Activated CD4-positive, CD25-positive, alpha-beta regulatory T cell treated with anti-CD3 and anti-CD28 coated beads, Interleukin-2, amount 50 U/mL, for 16 hours (primary cell): Measurements from ENCODE around the gene RGS7.

Source experiments
- DNase-seq: peaks from one replicate; pipeline ENCODE4 v3.0.0-alpha.2; 2020; ENCODE audit warnings: low read depth, low spot score

Gene RGS7

DNA sequence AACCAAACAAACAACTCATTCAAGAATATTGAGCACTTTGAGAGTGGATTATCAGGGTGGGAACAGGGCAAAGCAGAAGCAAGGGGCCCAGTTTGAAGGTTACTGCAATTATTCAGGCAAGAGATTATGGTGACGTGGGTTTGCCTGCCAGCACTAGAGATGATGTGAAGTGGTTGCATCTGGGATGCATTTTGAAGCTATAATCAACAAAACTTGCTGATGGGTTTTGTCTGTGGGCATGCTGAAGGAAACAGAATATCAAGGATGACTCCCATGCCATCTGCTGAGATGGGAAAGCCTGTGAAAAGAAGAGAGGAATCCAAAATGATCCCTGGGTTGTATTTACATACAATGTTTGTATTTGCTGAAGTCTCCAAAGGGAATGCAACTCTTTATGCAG lies 520.7 kb downstream of the RGS7 start:
- no peak for DNase-seq

DNA sequence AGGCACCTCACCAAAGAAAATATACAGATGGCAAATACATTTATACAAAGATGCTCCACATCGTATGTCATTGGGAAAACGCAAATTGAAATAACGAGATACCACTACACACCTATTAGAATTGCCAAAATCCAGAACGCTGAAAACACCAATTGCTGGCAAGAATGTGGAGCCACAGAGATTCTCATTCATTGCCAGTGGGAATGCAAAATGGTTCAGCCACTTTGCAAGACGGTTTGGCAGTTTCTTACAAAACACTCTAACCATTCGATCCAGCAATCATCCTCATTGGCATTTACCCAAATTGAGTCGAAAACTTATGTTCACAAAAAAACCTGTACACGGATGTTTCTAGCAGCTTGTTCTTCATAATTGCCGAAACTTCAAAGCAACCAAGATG lies 521.7 kb downstream of the RGS7 start:
- DNase-seq, result no peak

DNA sequence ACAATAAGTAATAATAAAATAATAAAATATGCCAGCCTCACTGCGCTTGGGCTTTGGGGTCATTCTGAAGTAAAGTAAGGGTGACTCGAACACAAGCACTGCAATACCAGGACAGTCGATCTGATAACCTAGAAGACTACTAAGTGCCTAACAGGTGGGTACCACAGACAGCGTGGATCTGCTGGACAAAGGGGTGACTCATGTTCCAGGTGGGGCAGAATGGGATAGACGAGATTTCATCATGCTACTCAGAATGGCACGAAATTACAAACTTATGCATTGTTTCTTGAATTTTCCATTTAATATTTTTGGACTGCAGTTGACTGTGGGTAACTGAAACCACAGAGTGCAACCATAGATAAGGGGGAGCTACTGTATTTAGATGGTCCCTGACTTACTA lies 523.9 kb downstream of the RGS7 start:
- no peak for DNase-seq

DNA sequence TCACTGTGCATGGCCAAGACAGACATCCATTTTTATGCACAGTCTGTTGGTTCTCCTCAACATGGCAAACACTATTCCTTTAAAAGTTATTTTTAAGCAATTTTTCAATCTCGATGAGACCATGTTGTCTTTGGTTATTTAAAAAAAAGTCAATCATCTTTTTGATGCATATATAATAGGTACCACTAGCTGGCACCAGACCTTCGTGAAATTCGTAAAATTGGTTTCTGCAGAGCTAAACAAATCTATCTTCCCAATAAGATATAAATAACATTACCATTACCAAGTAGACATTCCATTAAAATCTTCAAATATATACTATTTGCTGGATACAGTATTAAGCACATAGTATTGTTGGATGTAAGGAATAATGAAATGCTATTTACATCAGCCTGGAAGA lies 525.1 kb downstream of the RGS7 start:
- no peak for DNase-seq

DNA sequence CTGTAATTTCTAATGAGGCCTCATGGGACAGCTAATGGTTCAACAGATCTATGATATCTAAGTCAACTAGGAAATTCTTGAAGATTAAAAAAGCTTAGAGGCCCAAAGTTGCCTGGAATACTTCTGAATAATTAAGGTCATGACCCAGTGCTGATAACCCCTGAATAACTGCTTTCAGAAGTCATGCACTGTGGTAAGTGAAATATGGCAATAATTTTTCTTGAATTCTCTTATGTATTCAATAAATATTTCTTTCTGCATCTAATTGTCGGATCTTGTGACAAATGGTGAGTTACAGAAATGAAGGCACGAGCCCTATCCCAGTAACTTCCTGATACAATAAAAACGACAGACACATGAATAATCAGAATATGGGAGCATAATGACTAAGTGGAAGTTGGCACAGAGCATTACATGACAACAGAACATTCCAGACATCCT lies 525.8 kb downstream of the RGS7 start:
- no peak for DNase-seq

DNA sequence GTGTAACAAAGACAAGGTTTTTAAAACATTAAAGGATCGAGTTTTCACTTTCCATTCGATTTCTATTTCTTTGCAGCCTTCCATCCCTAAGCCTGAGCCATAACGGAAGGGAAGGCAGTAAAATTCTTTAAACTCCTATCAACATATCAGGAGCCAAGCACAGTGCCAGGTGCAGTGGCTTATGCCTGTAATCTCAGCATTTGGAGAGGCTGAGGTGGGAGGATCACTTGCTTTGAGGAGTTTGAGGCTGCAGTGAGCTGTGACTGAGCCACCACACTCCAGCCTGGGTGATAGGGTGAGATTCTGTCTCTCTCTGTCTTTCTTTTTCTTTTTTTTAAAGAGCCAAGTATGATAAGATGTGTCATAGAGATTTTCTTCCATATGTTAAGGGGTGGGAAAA lies 527.5 kb downstream of the RGS7 start:
- DNase-seq, result no peak

DNA sequence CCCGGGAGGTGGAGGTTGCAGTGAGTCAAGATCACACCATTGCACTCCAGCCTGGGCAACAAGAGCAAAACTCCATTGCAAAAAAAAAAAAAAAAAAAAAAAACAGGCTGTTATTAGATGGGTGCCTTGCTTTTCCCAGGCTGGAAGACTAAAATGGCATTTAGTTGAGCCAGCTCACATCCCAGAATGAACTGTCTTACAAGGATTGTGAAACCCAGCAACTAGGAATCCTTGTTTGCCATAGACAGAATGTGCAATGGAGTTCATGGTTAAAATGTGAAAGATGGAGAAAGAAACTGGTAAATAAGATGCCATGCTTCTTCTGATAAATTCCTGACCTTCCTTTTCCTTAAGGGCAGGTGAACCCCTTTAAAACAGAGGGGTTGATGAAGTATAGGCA lies 529.2 kb downstream of the RGS7 start:
- DNase-seq, result no peak

DNA sequence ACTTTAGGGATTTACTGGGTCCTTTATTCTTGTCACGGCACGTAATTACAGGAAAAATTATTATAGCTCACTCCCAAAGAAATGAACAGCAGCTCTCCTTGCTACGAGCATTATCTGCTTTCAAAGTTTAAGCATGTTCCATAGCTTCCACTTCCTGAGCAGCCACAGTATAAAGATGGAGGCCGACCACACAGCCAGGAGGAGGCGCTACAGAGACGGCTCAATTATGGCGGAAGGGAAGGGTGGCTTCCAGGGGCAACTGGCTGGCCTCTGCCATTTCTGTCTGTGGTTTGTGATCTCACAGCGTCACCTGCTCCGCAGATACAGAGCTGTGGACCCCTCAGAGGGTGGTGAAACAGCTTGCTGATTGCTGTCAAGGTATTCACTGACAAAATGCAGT lies 532.8 kb downstream of the RGS7 start:
- no peak for DNase-seq

DNA sequence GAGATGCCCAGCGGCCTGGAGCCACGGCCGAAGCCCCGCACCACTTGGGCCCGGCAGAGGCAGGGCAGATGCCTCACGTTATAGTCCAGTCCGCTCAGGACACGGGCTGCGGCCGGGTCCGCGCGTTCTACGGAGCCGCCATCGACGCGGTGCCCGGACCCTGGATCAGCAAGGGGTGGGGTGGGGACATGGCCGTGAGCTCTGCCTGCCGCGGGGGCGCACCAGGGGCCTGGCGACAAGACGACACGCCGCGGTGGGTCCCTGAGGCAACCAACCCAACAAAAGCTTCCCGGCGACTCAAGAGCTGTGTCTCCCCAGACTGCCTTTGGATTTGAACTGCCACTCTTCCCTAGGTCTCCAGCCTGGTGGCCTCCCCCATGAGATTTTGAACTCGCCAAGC lies 533.6 kb downstream of the RGS7 start:
- DNase-seq, result no peak

DNA sequence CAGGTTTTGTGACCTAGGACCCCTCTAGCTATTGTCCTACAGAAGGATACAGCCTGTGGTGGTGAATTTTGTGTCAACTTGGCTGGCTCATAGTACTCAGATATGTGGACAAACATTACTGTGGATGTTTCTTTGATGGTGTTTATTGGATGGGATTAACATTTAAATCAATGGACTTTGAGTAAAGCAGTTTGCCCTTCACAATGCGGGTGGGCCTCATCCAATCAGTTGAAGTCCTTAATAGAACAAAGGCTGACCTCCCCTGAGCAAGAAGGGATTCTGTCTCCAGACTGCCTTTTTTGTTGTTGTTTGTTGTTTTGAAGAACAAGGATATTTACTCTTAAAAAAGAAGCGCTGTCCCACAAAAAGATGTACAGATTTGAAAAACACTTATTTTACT lies 535.1 kb downstream of the RGS7 start:
- DNase-seq, result no peak

DNA sequence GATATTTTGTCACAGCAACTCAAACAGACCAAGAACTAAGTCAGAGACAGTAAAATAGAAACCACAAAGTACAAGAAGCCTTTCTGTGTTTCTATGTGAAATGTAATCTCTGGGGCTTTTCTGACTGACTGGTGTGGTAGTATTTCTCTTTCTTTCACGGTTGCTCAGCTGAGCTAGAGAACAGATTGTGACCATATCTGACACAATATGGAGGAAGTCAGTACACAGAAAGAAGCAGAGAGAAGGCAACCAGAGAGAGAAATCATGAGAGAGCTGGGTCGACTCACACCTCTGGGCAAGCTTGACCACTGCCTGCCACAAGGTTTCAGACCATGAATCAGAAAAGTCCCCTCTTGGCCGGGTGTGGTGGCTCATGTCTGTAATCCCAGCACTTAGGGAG lies 536.2 kb downstream of the RGS7 start:
- no peak for DNase-seq

DNA sequence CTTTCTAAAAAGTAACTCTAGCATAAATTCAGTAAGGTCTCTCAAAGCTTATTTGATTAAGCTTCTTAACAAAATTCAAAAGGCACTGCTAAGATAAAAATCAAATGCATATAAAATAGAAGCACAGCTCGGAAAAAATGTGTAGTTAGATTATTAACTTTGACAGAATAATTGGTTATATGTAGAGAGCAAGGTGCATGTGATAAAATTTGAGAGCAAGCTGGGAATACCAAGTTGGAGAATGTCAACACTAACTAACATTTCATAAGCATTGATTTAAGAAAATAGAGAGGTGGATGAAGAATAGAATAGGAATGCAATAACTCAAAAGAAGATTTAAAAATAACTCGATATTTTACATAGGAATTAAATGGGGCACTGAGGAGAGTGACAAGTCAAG lies 540.5 kb downstream of the RGS7 start:
- no peak for DNase-seq

DNA sequence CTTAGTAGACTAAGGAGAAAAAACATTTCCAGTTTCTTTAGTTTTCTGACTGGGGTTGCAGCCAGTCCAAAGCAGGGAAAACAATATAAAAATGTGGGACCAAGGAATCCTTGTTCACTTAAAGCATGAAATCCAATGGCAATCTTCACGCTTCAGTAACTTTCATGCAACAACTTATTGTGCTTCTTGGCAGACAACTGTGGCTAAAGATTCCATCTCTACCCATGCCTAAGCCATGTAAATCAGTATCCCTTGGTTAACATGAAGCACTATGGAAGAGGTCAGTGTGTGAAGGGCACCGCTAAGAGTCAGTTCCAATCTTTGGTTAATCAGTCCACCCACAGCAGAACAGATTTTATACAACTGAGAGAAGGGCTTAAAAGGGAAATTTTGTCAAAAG lies 543.3 kb downstream of the RGS7 start:
- DNase-seq, result no peak

DNA sequence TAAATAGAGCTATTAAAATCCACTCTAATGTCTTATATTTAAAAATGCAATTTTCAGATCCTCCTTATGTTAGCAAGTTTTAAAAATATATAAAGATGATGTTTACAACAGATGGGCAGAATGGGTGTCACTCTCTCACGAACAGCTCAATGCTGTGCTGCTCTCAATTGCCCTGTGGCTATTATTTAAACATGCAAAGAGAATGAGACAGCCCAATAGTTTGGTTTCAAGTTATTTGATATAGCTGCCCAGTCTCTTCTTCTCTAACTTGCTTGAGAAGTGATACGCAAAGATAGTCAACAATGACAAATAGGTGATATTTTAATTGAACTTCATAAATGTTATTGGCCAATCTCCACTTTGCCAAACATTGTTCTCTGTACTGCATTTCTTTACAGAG lies 545.7 kb downstream of the RGS7 start:
- DNase-seq, result no peak

DNA sequence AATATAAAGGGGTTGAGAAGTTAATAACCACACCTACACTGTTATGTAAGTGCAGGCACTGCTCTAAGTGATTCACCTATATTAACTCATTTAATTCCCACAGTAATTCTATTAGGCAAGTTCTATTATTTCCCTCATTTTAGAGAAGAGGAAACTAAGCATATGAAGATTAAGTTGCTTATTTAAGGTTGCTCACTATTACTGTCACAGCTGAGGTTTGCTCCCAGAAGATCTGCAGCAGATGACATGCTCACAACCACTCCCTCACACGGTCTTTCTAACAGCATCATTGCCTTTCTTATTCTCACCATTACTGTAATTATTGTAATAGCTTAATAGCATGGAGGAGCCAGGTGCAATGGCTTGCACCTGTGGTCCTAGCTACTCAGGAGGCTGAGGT lies 548.6 kb downstream of the RGS7 start:
- DNase-seq, result no peak

DNA sequence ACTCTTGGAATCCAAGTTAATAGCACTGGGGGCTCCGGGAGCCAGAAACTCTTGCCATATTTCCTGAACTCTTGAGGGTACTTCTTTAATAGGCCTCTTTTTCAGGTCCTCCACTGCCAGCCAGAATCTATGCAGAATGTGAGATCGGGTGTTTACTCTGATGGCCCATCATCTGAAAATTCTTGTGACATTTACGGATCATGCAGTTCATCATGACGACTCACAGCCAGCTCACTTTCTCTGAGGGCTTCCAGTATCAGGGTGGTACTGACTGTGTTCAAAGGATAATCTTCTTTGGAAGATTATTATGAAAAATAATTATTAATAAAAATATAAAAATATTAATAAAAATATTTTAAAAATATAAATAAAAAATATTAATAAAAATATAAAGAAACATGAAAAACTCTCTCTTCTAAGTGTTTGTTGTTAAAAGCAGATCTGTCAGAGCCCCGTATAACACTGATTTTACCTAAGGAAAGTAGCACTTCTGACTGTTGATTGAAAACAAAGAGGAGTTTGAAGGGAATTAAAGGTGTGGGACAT lies 550.7 kb downstream of the RGS7 start:
- DNase-seq, result no peak

DNA sequence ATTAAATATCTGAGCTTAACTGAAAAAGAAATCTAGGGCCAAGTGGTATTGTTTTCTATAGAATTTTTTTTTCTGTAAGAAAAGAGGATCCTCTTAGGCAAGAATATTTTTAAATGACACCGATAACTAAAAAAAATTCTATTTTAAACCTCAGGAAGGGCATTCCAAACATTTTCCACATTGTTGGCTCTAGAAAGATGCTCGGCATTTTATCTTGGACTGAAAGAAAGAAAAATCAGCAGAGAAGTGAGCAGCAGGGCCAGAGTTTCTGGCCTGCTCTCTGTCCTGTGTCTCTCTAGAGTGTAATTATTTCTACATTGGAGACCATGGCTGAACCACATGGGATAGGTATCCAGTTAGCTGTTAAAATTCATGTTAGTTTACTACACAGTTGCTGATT lies 552.5 kb downstream of the RGS7 start:
- no peak for DNase-seq

DNA sequence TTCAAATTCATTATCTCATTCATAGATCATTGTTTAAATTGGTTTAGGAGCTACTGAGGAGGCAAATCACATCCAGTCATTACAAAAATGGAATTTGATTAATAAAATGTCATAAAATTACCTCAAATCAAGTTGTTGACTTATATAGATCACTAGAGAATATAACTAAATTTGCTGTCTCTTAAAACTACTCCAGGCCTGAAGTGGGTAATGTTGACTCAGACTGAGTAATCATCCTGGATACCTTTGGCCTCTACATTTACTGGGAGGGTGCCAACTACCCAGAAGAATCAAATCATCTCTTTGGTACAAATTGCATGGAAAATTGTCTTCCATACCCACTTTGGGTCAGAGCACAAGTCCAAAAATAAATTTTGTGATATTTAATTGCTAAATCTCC lies 553.9 kb downstream of the RGS7 start:
- no peak for DNase-seq

DNA sequence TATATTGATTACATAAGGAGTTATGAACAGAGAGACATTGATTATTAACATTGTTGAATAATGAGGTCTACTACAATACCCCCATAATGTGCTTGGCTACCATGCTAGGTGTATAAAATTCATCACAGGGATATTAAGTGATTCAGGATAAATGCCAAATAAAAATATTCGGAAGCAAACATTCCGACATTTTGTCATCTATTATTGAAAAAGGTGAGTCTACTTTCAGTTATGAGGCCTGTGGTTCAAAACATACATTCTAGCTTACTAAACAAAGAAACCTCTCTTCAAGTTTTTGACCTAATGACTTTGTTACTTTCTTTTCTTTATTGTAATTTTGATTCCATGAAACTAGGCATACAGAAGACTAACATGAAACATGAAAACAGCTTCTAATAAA lies 554.7 kb downstream of the RGS7 start:
- DNase-seq, result no peak

DNA sequence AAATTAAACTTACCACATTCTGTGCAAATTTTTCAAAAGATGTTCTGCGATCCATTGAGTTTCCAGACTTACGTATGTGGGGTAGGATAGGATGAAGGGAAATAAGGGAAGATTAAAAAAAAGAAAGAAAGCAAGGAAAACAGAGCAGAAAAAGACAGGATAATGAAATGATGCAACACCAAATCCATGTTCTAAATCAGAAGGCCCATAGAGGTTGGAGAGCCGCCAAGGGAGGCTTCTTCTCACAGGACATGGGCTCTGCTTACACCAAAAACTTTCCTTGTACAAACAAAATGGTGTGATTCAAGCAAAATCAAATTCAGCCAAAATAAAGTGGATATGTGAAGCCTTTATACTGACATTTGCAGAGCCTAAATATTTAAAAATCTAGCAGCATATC lies 555.6 kb downstream of the RGS7 start:
- no peak for DNase-seq

DNA sequence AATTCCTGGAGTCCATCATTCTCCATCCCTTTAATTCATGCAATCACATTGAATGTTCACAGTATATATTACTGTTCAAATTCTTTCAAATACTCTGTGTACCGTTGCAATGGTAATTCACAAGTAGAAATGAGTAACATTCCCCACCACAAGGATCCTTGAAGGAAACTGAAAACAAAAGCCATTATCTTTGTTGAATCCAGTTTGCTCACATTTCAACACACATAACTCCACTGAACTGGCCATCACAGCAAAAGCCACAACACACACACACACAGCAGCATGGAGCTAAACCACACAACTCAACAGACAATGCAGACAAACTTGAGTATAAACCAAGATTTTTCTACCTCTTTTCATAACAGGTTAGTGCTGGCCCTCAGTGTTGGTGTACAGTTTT lies 556.7 kb downstream of the RGS7 start:
- no peak for DNase-seq

DNA sequence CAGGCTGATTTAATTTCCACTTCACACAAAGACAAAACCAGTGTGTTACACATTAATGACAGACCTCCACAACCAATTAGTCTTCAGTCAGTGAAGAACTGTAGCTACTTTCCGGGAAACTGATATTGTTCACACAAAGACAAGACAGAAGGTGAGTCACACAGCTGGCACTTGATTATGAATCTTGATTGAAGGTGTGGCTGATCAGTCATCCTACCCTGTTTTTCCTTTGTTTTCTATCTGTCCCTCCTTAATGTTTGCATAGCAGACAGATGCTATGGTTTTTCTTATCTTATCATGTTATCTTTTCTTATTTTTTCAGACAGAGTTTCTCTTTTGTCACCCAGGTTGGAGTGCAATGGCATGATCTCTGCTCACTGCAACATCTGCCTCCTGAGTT lies 560.0 kb downstream of the RGS7 start:
- no peak for DNase-seq

DNA sequence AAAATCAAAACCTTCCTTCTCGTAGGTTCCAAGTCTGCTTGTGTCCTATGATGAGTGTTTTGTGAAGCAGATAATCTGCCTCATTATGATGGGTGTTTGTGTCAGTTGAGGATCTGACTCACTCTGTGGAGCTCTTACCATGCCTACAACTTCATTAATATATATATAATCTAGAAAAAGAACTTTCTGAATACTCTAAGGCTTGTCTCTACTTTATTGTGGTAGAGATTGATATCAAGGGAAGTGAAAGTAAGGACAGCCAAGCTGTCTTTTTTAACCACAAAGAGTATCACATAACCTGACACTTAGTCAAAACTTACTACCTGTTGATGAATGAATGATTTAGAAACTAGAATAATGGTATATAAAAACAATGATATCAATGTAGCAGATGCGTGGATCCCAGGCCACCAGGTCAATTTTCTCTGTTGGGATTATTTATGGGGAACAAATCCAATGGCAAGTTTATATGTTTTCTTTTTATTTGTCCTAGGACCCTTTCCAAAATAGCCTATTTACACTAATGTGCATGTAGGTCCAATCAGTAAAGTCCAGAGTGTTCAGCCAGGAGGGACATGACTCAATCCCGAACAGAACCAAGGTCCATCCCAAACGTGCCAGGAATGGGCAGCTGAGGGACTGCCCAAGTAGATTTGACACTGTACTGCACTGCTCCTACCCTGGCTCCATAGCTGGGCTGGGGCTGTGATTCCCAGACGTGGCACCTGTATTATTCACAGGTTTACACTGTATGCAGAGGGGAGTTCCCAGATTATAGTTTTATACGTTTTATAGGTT lies 562.8 kb downstream of the RGS7 start:
- DNase-seq, result no peak
